Gastroesophageal sphincter (tissue), 3 donors: ENCODE results near the gene VPS13C.

ENCODE experiments used
- EP300 ChIP-seq: sonication (generic); formaldehyde crosslinking; IDR thresholded peaks from one replicate; pipeline ENCODE4 v1.6.1; 2017; ENCODE audit warnings: antibody characterized with exemption, mild to moderate bottlenecking
- POLR2A ChIP-seq, 2 donors: fragments of 450-650 bp; IDR thresholded peaks; one replicate each; pipeline ENCODE4 v1.6.1; 2017; ENCODE audit warnings: antibody characterized with exemption in 2 of 2, mild to moderate bottlenecking in 2 of 2, moderate library complexity in 1 of 2
- TF ChIP-seq, protein P1 (sequence below), 4 experiments: fragments of 200-600 bp in 2 of 4; fragments of 450-650 bp in 2 of 4; sonication (generic) in 1 of 4; IDR thresholded peaks; one replicate each; pipeline ENCODE4 v1.5.1; 2017 to 2019; ENCODE audit warnings: antibody characterized with exemption in 4 of 4, mild to moderate bottlenecking in 2 of 4, moderate library complexity in 2 of 4

- TF ChIP-seq, protein P1, sequence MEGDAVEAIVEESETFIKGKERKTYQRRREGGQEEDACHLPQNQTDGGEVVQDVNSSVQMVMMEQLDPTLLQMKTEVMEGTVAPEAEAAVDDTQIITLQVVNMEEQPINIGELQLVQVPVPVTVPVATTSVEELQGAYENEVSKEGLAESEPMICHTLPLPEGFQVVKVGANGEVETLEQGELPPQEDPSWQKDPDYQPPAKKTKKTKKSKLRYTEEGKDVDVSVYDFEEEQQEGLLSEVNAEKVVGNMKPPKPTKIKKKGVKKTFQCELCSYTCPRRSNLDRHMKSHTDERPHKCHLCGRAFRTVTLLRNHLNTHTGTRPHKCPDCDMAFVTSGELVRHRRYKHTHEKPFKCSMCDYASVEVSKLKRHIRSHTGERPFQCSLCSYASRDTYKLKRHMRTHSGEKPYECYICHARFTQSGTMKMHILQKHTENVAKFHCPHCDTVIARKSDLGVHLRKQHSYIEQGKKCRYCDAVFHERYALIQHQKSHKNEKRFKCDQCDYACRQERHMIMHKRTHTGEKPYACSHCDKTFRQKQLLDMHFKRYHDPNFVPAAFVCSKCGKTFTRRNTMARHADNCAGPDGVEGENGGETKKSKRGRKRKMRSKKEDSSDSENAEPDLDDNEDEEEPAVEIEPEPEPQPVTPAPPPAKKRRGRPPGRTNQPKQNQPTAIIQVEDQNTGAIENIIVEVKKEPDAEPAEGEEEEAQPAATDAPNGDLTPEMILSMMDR (IDR thresholded peaks at IDR 0.05), result no peak
- TF ChIP-seq EP300 (no peak), POLR2A (IDR thresholded peaks at IDR 0.05) (no peak)
These were observed 3.8 kb upstream of the VPS13C start for GRCh38 chr15:62063825-62064635.
